Embryonic facial prominence (tissue), 1 donor: Measurements from ENCODE around the gene SLF2.

ENCODE experiments used
- DNase-seq: peaks from one replicate; pipeline ENCODE4 v3.0.0-alpha.2; 2016; ENCODE audit errors: extremely low spot score

SLF2 gene, protein sequence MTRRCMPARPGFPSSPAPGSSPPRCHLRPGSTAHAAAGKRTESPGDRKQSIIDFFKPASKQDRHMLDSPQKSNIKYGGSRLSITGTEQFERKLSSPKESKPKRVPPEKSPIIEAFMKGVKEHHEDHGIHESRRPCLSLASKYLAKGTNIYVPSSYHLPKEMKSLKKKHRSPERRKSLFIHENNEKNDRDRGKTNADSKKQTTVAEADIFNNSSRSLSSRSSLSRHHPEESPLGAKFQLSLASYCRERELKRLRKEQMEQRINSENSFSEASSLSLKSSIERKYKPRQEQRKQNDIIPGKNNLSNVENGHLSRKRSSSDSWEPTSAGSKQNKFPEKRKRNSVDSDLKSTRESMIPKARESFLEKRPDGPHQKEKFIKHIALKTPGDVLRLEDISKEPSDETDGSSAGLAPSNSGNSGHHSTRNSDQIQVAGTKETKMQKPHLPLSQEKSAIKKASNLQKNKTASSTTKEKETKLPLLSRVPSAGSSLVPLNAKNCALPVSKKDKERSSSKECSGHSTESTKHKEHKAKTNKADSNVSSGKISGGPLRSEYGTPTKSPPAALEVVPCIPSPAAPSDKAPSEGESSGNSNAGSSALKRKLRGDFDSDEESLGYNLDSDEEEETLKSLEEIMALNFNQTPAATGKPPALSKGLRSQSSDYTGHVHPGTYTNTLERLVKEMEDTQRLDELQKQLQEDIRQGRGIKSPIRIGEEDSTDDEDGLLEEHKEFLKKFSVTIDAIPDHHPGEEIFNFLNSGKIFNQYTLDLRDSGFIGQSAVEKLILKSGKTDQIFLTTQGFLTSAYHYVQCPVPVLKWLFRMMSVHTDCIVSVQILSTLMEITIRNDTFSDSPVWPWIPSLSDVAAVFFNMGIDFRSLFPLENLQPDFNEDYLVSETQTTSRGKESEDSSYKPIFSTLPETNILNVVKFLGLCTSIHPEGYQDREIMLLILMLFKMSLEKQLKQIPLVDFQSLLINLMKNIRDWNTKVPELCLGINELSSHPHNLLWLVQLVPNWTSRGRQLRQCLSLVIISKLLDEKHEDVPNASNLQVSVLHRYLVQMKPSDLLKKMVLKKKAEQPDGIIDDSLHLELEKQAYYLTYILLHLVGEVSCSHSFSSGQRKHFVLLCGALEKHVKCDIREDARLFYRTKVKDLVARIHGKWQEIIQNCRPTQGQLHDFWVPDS

DNA sequence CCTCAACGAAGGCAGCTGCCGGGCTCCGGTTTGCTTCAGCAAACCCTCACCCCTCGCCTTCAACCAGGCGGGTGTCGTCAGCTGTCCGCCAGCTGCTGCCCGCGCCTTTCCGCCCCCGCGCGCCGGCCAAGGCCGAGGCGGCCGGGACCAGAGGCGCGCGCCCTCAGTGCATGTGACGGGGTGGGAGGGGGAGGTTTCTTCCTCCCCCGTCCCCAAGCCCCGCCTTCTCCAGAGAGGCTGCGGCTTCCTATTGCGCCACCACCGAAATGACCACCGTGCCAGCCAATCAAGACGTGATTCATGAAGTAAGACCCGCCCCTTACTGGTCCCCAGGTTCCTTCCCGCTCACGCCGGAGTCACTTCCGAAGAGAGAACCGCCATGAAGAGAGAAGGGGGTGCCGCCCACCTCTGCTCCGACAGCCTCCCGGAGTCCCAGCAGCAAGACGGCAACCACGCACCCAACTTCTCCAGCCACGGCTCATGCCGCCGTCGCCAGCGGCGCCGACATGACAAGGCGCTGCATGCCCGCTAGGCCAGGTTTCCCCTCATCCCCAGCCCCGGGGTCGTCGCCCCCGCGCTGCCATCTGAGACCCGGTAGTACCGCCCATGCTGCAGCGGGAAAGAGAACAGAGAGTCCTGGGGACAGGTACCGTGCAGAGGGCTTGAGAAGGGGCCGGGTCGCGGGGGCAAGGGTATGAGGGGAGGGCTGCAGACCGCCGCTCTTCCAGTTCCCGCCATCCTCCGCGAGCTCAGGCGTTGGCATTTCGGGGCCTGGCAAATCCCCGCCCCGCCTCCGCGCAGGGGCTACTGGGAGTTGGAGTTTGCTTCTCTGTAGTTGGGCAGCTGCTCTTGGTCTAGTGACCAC, at the start of gene SLF2:
SLF2 (plus strand) TSS at position 359 of the 865 bp plus-strand sequence; CDS start at position 507, 148 bp downstream.
- DNase-seq, result peak; percentile 94

DNA sequence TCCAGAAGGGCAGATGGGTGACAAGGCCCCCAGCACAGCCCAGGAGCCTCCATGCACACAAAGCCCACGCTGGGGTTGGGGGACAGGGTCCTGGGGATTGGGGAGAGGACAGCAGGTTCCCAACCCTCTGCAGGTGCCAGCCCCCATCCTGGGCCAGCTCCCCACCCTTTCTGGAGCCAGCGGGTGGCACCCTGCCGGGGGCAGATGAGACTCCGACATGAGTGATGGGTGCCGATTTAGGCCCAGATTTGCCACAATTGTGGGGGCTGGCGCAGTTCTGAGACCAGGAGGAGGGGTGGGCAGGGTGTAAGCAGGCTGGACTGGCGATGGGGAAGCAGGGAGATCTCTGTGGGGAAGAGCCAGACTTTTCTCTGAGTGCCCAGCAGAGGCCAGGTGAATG, 49.3 kb upstream of the SLF2 start:
- DNase-seq, result no peak

DNA sequence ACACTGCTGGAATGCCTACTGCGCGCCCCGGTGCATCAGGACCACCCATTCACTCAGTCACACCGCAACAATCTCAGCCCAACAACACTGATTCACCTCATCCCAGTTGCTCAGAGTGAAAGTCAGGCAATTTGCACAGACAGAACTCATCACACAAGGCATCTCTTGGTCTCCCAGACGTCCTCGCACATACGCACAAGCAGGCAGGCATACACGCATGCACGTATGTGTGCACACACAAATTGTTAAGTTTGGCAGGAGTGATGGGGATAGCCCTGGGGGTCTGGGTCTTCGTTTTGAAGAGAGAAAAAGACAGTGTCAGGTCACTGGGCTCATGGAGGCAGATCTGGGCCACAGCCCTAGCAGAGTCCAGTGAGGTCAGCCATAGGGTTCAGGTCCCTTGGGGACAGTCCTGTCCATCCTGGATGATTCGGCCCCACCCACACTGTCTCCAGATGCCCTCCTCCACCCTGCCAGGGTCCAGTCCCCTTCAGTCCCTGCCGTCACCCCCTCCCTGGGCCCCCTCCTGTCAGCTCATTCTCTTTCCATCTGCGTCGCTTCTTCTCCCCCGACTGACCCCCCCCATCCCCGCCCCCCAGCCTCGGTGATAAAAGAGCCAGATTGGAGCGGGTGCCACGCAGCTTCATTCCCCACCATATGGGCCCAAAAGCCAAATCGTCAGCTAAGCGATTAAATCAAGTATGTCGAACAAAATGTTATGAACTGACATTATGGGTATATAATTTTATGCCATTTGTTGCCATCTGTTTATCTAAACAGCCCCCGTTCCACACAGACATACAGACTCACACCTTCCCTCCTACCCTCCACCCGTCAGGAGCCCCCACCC, 48.5 kb upstream of the SLF2 start:
- no peak for DNase-seq

DNA sequence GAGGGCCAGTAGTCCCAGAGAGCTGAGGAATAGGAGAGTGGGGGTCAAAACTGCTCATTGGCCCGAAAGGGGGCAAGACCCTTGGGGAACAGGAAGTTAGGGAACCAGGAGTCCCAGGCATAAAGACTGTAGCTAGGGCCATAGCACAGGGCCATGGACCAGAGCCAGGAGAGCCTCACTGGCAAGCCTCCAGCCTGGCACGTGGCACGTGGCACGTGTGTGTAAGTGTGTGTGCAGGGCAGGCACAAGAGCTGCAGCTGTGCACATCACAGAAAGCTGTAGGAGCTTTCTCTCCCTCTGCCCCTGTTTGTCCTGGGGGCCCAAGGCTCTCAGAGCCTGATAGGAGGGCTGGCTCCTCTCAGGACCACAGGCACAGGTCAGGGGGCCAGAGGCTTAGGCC, 47.8 kb upstream of the SLF2 start:
- no peak for DNase-seq

DNA sequence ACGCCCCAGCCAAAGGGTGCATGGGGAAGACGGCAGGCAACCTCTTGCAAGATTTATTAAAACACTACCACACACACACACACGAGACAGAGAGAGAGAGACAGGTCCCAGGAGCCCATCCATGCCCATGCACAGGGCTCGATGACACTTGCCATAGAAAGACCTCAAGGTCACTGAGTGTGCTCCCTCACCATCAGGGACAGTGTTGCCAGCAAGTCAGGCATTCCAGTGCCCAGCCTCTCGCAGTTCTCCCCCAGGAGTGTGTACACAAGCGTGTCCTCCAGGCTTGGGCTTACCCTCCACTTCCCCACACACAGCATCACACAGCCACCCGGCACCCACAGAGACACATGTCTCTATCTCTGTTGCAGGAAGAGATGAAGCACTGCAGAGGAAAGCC, 46.8 kb upstream of the SLF2 start:
- DNase-seq, result no peak

DNA sequence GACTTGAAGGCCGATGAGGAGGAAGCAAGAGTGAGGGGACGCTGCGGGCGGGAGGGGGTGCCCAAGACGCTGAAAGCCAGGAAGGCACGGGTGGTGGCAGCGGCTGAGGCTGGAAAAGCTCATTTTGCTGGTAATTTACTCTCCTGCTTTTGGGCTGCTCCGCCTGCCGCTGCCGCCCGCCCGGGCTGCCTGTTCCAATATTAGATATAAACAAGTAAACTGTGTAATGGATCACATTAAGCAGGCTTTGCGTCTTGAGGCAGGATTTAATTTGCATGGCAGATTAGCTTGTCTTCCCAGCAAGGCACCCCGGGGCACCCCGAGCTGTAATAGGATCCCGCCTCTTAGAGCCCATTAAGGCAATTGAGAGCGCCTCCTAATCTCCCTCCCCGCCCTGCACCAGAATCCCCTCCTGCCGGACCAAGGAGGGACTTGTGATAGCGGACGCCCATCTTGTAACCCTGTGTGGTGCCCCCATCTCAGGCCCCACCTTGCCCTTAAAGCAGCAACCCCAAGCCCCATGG, 46.1 kb upstream of the SLF2 start:
- DNase-seq, result no peak

DNA sequence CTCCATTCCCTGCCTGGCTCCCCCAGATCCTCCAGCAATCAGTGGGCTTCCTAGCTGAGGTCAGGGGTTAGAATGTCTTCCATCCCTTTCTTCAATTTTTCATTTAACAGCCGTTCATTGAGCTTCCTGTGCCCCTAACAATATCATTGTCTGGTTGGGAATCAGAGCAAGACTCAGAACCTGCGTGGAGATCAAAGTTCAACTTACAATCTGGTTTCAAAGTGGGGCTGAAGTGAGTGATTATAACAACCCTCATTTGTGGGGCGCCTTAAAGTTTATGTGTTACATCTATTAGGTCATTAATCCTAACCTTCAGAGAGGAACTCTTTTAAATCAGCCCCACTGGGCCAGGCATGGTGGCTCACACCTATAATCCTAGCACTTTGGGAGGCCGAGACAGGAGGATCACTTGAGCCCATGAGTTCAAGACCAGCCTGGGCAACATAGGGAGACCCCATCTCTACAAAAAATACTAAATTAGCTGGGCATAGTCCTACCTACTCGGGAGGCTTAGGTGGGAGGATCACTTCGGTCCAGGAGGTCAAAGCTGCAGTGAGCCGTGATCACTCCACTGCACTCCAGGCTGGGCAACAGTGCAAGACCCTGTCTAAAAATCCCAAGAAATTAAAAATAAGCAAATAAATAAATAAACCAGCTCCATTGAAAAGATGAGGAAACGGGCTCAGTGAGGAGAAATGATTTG, 45.4 kb upstream of the SLF2 start:
- DNase-seq, result no peak

DNA sequence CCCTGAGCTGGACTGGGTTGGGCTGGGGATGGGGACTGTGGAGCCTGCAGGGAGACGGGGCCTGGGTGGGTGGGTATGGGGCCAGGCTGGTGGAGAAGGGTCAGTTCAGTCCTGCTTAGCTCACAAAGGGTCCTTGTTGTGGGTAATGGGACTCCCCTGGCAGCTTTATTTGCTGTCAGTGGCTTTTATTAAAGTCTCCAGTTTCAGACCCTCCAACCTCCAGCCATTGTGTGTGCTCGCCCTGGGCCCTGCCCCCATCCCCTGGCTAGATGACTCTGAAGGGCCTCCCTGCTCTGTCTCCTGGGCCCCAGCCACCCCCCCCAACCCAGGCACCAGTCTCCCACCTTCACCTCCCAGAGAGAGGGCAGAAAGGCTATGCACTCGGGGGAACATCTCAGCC, 44.4 kb upstream of the SLF2 start:
- no peak for DNase-seq

DNA sequence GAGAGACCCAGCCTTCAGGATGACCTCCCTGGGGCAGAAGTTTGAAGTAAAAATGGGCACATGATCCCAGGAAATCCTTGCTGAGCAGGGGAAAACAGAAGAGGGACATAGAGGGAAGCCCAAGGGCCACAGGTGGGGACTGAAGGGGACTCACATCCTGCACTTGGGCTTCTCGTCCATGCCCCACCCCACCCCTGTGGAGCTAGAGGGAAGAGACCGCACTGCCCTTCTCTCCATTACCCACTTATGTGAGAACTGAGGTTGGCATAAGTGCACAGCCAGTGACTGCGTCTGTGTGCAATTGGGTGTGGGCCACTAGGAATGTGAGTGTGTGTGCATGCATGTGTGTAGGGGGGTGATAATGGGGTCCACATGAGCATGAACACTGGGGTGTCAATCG, 43.4 kb upstream of the SLF2 start:
- no peak for DNase-seq

DNA sequence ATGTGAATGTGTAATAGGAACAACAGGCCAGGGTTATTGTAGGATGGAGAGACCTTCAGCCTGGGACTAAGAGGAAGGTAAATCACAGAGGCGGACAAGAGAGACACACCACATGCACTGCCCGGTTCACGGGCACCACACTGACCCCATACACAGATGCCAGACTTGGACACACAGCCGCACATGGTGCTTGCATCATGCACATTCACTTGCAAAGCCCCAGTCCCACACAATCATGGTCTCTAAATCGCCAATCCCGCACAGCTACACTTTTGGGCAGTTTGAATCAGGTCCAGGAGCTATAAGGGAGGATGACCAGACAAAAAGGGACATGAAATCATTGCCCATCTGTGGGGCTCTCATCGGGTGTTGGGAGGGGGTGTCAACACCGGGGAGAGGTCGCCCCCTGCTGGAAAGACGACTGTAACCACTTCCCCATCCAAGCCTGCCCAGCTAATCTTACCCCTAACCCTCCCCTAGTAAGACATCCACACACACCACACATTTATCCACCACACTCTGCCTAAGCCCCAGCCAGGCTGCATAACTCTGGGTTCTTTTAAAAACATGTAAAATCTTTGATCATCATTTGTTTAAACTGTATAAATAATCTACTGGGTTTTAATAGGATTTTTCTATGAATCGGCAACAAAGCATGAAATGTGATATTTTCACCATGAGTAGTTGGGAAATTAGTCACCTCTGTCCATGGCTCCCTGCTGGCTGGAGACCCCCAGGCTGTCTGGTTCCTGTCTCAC, 40.5 kb upstream of the SLF2 start:
- DNase-seq, result no peak

DNA sequence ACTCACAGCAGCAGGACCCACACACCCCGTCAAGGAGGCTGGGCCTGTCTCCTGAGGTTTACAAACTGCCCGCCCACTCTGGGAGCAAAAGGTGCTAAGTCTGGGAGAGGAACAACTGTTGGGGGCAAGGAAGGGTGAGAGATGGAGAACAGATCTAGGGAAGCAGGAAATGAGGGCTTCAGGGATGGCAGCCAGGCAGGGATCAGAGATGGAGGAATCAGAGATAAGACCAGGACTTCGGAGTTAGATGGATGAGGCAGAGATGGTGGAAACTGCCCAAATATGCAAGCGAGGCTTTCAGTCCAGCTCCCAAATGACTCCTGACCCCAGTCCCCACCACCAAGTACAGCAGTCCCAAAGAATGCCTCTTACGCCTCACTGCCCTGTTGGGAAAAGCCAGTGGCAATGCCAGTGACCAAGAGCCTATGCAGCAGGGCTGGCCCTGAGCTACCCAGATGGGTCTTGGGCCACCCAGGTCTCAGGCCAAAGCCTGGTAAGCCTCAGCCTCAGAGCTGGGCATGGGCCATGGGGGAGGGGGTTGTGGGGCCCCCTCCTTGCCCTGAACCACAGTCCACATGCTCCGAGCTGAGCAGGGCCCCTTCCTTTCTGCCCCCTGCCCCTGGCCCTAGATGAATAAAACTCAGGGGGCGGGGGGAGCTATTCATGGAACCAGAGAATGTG, 39.5 kb upstream of the SLF2 start:
- no peak for DNase-seq

DNA sequence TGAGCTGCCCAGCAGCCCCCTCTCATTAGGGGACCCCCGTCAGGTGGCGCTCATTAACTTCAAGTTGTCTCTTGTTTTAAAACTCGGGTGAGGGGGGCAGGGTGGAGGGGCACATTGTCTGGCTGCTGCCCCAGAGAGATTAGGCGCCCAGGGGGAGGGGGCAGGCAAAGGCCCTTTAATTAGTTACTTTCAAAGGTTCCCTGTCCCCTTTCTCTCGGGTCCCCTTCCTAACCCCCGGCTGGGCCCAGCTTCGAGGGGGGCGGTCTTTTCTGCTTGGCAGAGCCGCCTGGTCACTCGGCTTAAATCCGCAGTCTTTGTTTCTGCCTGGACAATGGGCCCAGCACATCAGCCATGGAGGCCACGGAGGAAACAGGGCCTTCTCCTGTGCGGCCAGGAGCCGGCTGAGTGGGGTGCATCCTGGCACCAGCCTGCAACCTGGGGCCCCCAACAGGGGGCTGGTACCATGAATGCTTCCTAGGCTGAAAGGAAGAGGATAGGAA, 38.9 kb upstream of the SLF2 start:
- no peak for DNase-seq

DNA sequence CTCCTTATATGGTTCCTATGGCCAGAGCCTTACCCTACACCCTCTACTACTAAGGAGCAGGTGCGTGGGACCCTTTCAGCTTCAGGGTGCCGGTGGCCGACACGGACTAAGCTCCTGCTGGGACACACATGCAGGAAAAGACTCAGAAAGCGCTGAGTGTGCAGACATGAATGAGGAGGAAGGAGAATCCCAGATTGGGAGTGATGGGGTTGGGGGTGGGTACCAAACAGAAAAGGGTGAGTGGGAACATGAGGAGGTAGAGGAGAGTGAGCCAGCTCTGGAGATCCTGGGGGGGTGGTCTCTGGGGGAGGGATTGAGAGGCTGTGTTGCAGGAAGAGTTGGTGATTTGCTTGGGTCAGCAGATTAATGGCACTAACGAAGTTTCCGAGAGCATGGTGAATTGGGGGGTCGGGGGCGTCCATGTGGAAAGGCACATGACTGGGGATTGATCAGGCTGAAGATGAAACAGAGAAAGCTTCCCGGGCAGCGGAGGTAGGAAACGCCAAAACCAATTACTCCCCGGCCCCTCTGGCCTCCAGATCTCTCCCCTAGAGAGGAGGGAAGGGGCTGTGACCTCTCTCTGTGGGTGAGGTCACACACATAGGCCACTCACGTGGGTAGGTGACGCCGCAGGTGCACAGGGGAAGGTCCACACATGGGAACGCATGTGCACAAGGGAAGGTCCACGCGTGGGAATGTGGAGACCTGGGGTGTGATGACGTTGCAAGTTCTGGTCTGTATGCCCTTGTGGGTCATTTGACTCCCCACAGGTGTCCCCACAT, 37.9 kb upstream of the SLF2 start:
- DNase-seq, result no peak

DNA sequence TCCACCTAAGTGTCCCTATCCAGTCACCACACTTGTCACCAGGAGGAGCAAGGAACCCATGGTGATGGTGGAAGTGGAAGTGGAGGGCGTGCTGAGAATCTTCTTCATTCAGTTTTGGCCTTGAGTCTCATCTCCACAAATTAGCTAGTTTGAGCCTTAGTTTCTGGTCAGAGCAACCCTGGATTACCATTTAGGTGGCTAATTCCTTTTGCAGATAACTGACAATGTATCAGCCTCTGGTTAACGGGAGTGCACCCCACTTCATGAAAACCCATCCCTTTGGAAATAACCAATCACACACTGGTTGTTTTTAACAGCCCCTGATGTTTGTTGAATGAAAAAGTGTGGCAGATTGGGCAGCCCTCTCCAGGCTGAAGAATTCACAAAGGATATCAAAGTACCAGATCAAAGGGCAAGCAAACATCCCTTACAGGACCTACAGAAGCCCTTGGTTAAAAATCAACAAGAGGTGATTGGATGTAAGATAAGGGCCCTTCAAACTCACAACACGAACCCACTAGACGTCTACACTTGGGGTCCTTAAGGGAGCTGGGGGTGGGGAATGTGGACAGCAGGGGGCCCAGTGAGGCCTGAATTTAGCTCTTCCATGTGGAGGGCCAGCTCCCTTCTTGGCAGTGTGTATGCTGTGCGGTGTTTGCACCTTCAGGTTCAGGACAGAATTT, 37.1 kb upstream of the SLF2 start:
- no peak for DNase-seq

DNA sequence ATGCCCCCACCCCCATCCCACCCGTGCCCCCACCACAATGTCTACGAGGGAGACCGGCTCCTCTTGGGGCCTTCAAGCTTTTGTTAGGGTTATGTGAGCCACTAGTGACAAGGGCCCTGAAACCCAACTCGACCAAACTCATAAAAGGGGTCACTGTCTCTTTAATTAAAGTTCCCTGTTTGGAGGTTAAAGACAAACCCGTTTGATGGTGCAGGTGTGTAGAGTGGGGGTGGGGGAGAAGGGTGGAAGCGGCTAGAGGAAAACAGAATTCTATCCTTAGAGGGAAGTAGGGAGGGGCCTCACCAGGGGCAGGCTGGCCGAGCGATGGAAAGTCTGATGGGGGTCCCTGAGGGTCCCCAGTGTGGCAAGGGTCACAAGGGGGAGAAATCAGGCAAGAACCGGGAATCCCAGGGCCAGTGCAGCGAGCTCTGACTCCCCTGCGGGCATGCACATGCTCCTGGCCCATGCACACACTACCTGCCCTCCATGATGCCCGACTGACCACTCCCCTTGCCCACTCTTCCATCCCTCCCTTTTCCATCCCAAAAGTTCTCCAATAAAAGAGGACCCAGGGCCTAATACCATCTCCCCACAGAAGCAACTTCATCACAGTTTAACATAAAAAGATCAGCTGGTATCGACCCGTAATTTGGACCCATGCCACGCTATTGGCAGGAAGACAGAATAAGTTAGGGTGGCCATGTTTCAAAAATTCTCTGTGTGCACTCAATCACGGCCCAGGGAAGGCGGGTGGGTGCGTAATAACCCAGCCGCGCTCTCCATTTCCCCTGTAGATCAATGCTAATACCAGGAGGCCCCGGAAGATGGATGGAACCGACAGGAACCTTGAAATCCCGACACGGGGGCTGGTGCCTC, 35.9 kb upstream of the SLF2 start:
- DNase-seq, result no peak

DNA sequence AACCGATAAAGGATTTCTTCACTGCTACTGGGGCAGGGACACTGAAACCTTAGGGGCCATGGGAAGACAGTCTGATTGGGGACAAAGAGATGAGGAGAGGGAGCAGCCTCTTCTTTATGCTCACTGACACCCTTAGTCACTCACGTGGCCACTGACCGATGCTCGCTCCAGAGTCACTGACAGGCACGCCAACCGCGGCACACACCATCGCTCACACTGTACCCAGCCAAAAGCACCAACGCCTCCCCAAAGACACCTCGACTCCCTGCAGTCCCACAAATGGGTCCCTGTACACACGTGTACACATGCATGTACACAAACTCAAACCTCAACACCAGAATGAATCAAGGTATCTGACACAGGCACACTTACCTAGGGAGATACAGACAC, 35.3 kb upstream of the SLF2 start:
- no peak for DNase-seq
